HEK293T (cell line): Measurements from ENCODE around the gene MIDN.
"Not testable (repeated sequence)": the region's sequence is repeated elsewhere in the genome, so short reads cannot be mapped to it uniquely, and the experiment has no call there.

Experiments used
- CTCF ChIA-PET: fragments of 350-600 bp; formaldehyde crosslinking; extraction: SDS; loops from one replicate; lab custom pipeline; 2021; ENCODE audit warnings: antibody characterized with exemption, inconsistent platforms; lab: Yijun Ruan, JAX
- POLR2A ChIA-PET: fragments of 350-600 bp; formaldehyde crosslinking; extraction: SDS; loops from one replicate; lab custom pipeline; 2020; ENCODE audit warnings: antibody characterized with exemption, inconsistent platforms; lab: Yijun Ruan, JAX
- DNase-seq: peaks from one replicate; pipeline ENCODE4 v3.0.0; 2012; ENCODE audit warnings: mixed read lengths; ENCODE audit errors: extremely low spot score
- ARNT ChIP-seq: fragments of 450-650 bp; IDR thresholded peaks from 2 replicates; pipeline ENCODE4 v1.6.1; 2017; ENCODE audit warnings: mild to moderate bottlenecking
- BHLHE40 ChIP-seq: fragments of 450-650 bp; IDR thresholded peaks from 2 replicates; pipeline ENCODE4 v1.6.1; 2016; ENCODE audit warnings: mild to moderate bottlenecking, moderate library complexity, borderline replicate concordance
- CTBP1 ChIP-seq: fragments of 450-650 bp; IDR thresholded peaks from 2 replicates; pipeline ENCODE4 v1.6.1; 2016; ENCODE audit warnings: borderline replicate concordance
- ELF4 ChIP-seq: fragments of 450-650 bp; IDR thresholded peaks from 2 replicates; pipeline ENCODE4 v1.6.1; 2017; ENCODE audit warnings: antibody characterized with exemption
- FOXA1 ChIP-seq: fragments of 450-650 bp; IDR thresholded peaks from 2 replicates; pipeline ENCODE4 v1.6.1; 2016; ENCODE audit warnings: mild to moderate bottlenecking
- FOXK2 ChIP-seq: fragments of 450-650 bp; IDR thresholded peaks from 2 replicates; pipeline ENCODE4 v1.6.1; 2016; ENCODE audit warnings: mild to moderate bottlenecking
- FOXM1 ChIP-seq: fragments of 450-650 bp; IDR thresholded peaks from 2 replicates; pipeline ENCODE4 v1.6.1; 2017; ENCODE audit warnings: mild to moderate bottlenecking, borderline replicate concordance
- HDGF ChIP-seq: fragments of 450-650 bp; IDR thresholded peaks from 2 replicates; pipeline ENCODE4 v1.6.1; 2017; ENCODE audit warnings: antibody characterized with exemption, borderline replicate concordance
- L3MBTL2 ChIP-seq: fragments of 450-650 bp; conservative IDR thresholded peaks from 2 replicates; pipeline ENCODE4 v1.6.1; 2016; ENCODE audit warnings: mild to moderate bottlenecking
- LEF1 ChIP-seq: fragments of 450-650 bp; IDR thresholded peaks from 2 replicates; pipeline ENCODE4 v1.6.1; 2017; ENCODE audit warnings: mild to moderate bottlenecking, borderline replicate concordance
- NFRKB ChIP-seq: fragments of 450-650 bp; IDR thresholded peaks from 2 replicates; pipeline ENCODE4 v1.6.1; 2016; ENCODE audit warnings: mild to moderate bottlenecking, moderate library complexity
- SP1 ChIP-seq: fragments of 450-650 bp; IDR thresholded peaks from 2 replicates; pipeline ENCODE4 v1.6.1; 2017
- SUZ12 ChIP-seq: fragments of 450-650 bp; IDR thresholded peaks from 2 replicates; pipeline ENCODE4 v1.6.1; 2016; ENCODE audit warnings: mild to moderate bottlenecking
- TARDBP ChIP-seq: fragments of 450-650 bp; IDR thresholded peaks from 2 replicates; pipeline ENCODE4 v1.6.1; 2016
- ZNF384 ChIP-seq: fragments of 450-650 bp; IDR thresholded peaks from 2 replicates; pipeline ENCODE4 v1.6.1; 2016
- TF ChIP-seq, protein P1 (sequence below): fragments of 450-650 bp; IDR thresholded peaks from 2 replicates; pipeline ENCODE4 v1.6.1; 2016

The MIDN gene

DNA sequence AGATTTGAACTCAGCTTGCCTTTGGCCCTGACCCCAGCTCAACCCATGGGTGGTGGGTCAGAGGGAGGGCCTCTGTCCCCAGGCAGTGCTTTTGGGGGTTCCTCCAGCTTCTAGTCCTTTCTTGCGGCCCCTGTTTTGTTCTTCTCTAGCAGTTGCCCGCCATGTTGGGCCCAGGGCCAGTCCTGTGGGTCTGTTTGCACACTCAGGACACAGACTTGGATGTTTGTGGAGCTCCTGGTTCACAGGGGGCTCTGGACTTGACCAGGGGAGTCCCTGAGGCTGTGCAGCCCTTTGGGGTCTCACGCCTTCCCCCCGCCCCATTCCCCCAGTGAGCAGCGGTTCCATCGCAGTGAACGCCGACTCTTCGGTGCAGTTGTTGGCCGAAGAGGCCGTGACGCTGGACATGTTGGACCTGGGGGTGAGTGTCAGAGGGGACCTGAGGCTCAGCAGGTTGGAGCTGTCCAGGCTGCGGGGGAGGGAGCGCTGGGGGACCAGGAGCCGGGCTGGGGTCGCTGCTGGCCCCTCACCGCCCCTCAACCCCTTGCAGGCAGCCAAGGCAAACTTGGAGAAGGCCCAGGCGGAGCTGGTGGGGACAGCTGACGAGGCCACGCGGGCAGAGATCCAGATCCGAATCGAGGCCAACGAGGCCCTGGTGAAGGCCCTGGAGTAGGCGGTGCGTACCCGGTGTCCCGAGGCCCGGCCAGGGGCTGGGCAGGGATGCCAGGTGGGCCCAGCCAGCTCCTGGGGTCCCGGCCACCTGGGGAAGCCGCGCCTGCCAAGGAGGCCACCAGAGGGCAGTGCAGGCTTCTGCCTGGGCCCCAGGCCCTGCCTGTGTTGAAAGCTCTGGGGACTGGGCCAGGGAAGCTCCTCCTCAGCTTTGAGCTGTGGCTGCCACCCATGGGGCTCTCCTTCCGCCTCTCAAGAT lies 4.4 kb upstream of the MIDN start:
- CTCF ChIA-PET: interaction anchor here (0.5 to 4.7 kb wide), 17 partner anchors 9 to 1215 kb away, joined by 3 to 149 read pairs (median 4); partner anchors contain the start of genes CIRBP and FAM174C
- peak; percentile 70 for DNase-seq
- POLR2A ChIA-PET: interaction anchor here (0.6 to 10.1 kb wide), 9 partner anchors 17 to 560 kb away, joined by 3 to 375 read pairs (median 5); partner anchors contain the start of genes CIRBP, FAM174C and GPX4
- TF ChIP-seq CTBP1 (no peak), HDGF (peak; percentile 96; the same call in 1 of the 2 replicates)

DNA sequence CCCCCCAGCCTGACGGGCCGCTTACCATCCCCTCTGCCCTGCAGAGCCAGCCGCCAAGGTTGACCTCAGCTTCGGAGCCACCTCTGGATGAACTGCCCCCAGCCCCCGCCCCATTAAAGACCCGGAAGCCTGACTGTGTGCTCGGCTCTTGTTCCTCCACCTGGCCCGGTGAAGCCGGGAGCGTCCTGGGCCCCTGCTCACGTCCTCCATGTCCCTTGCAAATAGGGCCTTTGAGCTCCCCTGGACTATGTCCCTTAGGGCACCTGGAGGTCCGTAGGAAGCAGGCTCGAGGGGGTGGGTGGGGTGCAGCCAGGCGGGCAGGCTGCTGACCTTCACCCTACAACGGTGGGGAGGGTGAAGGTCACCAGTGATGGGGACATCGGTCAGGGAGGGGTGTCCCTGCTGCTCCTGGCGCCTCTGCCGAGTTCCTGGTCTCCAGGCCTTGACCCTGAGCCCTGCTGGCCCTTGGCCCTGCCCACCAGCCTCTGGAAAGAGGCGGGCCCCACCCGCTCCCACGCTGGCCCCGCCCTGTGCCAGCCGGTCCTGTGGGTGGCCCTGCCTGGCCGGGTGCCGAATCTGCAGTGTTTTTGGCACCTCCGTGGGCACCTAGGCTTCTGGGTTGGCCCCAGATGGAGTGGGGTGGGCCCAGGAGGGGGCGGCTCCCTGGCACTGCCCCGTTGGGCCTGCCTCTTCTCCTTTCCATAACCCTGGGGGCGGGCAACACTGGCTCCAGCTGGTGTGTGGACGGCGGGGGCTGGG lies 3.5 kb upstream of the MIDN start:
- CTCF ChIA-PET: interaction anchor here (0.5 to 4.7 kb wide), 14 partner anchors 9 to 1214 kb away, joined by 3 to 149 read pairs (median 4); partner anchors contain the start of gene CIRBP
- POLR2A ChIA-PET: interaction anchor here (0.6 to 10.1 kb wide), 8 partner anchors 16 to 473 kb away, joined by 3 to 375 read pairs (median 6); partner anchors contain the start of genes CIRBP, FAM174C and GPX4

DNA sequence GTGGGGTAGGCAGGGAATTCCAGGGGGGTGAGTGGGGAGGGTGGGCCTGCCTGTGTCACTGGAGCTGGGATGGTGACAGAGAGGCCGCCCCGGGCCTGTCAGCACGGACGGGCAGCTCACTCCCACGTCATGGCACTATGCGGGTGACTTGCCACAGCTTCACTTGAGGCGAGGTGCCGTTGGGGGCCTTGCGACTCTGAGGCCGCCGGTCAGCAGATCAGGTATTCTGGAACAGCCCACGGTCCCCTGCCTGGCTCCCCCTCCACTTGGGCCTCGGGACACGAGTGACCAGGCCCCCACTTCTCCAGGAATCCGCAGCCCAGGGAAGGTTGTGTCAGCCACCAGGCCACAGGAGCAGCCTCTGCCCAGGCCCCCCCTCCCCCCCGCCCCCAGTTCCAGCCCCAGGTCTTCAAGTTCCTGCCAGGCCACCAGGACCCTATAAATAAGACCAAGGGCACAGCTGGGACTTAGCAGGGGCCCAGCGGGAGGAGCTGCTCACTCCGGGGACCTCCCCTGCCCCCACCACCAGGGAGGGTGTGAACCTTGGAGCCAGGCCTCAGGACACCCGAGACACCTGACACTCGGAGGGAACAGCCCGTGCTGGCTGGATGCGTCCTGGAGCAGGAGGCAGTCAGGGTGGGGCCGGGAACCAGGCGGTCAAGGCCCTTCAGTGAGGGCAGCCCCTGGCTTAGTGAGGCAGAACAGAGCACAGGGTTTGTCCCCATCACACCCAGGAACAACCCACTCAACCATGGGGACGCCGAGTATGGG lies 2.7 kb upstream of the MIDN start:
- TF ChIP-seq, protein P1, sequence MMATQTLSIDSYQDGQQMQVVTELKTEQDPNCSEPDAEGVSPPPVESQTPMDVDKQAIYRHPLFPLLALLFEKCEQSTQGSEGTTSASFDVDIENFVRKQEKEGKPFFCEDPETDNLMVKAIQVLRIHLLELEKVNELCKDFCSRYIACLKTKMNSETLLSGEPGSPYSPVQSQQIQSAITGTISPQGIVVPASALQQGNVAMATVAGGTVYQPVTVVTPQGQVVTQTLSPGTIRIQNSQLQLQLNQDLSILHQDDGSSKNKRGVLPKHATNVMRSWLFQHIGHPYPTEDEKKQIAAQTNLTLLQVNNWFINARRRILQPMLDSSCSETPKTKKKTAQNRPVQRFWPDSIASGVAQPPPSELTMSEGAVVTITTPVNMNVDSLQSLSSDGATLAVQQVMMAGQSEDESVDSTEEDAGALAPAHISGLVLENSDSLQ: no peak
- TF ChIP-seq NFRKB: no peak
- no peak for TF ChIP-seq ELF4
- no peak for TF ChIP-seq SP1
- no peak for TF ChIP-seq ZNF384
- no peak for TF ChIP-seq ARNT
- no peak for TF ChIP-seq HDGF
- no peak for TF ChIP-seq TARDBP
- no peak for TF ChIP-seq SUZ12
- TF ChIP-seq FOXA1: no peak
- no peak for TF ChIP-seq BHLHE40
- no peak for TF ChIP-seq FOXK2
- ChIA-PET POLR2A (interaction anchor here (1.0 to 10.1 kb wide), 2 partner anchors 21 to 29 kb away, joined by 3 to 375 read pairs; partner anchors contain the start of gene CIRBP), CTCF (interaction anchor here (4.7 kb wide), 1 partner anchor 21 kb away, joined by 149 read pairs; the partner anchor contains the start of gene CIRBP)

More for the DNA sequence above, 3.5 kb upstream of the MIDN start:
- no peak for TF ChIP-seq NFRKB
- TF ChIP-seq HDGF: no peak
- TF ChIP-seq FOXA1: no peak
- TF ChIP-seq BHLHE40: no peak
- TF ChIP-seq FOXM1: no peak
- TF ChIP-seq TARDBP: no peak
- no peak for TF ChIP-seq SP1
- TF ChIP-seq ARNT: no peak
- no peak for TF ChIP-seq CTBP1
- TF ChIP-seq, protein P1: no peak
- TF ChIP-seq ELF4: no peak
- no peak for TF ChIP-seq SUZ12
- no peak for TF ChIP-seq L3MBTL2
- no peak for TF ChIP-seq LEF1
- no peak for TF ChIP-seq ZNF384
- TF ChIP-seq FOXK2: no peak
- no peak for DNase-seq

DNA sequence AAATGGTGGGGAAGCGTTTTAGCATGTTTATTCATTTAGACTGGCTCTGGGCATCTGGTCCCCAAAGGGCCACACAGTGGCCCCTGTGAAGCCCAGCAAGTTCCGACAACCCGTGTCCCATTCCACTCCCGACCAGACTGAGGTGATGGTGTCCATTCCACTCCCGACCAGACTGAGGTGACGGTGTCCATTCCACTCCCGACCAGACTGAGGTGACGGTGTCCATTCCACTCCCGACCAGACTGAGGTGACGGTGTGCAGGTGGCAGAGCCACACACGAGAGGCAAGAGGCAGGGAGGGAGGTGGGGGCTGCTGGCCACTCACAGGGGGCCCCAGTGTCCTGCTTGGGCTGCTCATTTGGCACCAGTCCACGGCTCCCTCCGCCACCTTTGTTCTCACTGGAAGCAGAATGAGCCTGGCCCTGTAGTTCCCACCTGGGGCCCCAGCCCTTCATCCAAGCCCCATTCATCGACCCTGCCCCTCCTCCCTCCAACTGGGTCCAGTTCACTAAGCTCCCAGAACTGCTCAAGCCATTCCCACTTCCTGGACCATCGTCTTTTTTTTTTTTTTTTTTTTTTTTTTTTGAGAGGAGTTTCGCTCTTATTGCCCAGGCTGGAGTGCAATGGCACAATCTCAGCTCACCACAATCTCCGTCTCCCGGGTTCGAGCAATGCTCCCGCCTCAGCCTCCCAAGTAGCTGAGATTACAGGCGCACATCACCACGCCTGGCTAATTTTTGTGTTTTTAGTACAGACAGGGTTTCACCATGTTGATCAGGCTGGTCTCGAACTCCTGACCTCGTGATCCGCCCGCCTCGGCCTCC lies 1.9 kb upstream of the MIDN start:
- ChIA-PET POLR2A (interaction anchor here (1.0 to 10.1 kb wide), 2 partner anchors 20 to 28 kb away, joined by 3 to 375 read pairs; partner anchors contain the start of gene CIRBP), CTCF (interaction anchor here (4.7 kb wide), 1 partner anchor 20 kb away, joined by 149 read pairs; the partner anchor contains the start of gene CIRBP)
- not testable (repeated sequence) for DNase-seq

More for the DNA sequence above, 2.7 kb upstream of the MIDN start:
- DNase-seq: no peak

DNA sequence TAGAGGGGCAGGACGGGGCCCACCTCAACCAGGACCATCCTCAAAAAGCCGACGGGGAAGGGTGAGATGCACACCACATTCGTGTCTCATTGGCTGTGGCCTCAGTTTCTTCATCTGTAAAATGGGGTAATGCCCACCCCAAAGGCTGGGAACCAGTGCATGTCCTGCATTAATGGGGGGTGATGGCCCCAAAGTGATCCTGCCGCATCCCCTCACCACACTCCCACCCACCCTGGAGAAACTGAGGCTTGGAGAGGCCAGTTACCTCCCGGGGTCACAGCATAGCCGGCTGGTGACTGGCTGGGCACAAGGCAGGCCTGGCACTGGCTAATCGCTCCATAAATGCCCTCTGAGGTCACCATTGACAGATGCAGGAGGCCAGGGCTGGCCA lies 640 bp upstream of the MIDN start:
- ChIA-PET POLR2A (interaction anchor here (10.1 kb wide), 1 partner anchor 19 kb away, joined by 375 read pairs; the partner anchor contains the start of gene CIRBP), CTCF (interaction anchor here (4.7 kb wide), 1 partner anchor 19 kb away, joined by 149 read pairs; the partner anchor contains the start of gene CIRBP)
- DNase-seq: no peak
- TF ChIP-seq L3MBTL2: no peak
- no peak for TF ChIP-seq FOXA1
- TF ChIP-seq SP1: no peak
- no peak for TF ChIP-seq HDGF
- no peak for TF ChIP-seq NFRKB
- no peak for TF ChIP-seq TARDBP
- no peak for TF ChIP-seq ARNT
- no peak for TF ChIP-seq LEF1
- TF ChIP-seq BHLHE40: no peak
- no peak for TF ChIP-seq ZNF384
- TF ChIP-seq, protein P1: no peak
- no peak for TF ChIP-seq CTBP1
- TF ChIP-seq FOXK2: no peak
- TF ChIP-seq SUZ12: no peak
- TF ChIP-seq FOXM1: no peak
- no peak for TF ChIP-seq ELF4
